HG02798 (cell line): ENCODE data around the gene STK10.
"Not testable (repeated sequence)": the region's sequence is repeated elsewhere in the genome, so short reads cannot be mapped to it uniquely, and the experiment has no call there.

ENCODE experiments used
- ATAC-seq: cut with Tn5 transposase; IDR thresholded peaks from one replicate; pipeline ENCODE4 v1.9.1; 2021; ENCODE audit warnings: mild to moderate bottlenecking; ENCODE audit not compliant: unreplicated experiment, poor library complexity

The STK10 gene

GRCh38 chr5:172167895-172168294 lies 20.1 kb downstream of the STK10 start:
- no peak for ATAC-seq

DNA sequence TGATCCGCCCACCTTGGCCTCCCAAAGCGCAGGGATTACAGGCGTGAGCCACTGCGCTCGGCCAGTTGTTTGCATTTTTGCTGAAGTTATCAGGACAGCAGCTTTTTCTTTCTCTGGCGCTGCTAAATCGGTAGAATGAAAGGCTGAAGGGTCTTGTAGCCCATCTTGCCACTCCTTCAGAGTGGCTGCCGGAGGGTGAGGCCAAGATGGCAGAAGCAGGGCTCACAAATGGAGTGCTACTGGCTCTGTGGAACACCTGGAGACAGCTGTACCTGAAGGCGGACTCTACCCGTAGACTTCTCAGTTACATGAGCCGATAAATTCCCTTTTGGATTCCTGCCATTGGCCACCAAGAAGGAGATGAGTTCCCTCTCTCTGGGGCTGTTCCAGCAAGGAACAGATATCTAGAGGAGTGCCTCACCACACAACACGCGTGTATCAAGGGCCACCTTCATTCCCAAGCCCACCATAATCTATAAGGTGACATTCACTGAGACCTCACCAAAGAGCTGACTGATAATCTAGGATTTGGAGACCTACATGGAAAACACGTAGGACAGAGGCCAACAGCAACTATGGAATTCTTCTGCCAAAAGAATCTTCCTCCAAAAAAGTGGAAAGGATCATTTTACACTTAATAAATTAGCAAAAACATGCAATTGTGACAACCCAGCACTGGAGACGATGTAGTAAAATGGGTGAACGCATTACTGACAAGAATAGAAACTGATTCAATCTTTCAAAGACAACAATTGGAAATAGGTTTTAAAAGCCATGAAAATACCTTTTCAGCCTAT lies 21.8 kb downstream of the STK10 start:
- ATAC-seq: no peak

- ATAC-seq: peak; percentile 65
These were observed 22.6 kb downstream of the STK10 start for GRCh38 chr5:172165465-172165864.

DNA sequence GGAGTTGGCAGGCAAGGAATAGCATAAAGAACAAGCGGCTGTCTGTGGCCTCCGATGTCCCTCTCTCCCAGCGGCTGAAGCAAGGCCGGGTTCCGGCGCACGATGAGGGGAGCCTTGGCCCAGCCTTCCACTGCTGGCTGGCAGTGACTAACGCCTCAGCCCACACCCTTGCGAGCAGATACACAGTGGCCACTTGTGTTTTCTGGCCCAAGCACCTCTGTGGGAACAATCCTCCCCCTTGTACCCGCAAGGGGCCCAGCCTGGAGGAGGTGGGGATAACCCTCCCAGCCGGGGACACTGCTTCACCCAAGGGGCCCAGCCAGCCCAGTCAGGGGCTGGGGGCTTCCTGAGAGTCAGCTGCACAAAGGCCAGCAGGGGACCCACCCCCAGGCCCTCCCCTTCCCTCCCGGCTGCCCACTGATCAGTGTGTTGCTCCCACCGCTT lies 23.2 kb downstream of the STK10 start:
- ATAC-seq: no peak

GRCh38 chr5:172163346-172163745 lies 24.7 kb downstream of the STK10 start:
- ATAC-seq: no peak

- no peak for ATAC-seq
These were observed 25.1 kb downstream of the STK10 start for GRCh38 chr5:172162987-172163343.

- no peak for ATAC-seq
These were observed 25.6 kb downstream of the STK10 start for GRCh38 chr5:172162323-172162986.

GRCh38 chr5:172160506-172160905 lies 27.5 kb downstream of the STK10 start:
- ATAC-seq: no peak

DNA sequence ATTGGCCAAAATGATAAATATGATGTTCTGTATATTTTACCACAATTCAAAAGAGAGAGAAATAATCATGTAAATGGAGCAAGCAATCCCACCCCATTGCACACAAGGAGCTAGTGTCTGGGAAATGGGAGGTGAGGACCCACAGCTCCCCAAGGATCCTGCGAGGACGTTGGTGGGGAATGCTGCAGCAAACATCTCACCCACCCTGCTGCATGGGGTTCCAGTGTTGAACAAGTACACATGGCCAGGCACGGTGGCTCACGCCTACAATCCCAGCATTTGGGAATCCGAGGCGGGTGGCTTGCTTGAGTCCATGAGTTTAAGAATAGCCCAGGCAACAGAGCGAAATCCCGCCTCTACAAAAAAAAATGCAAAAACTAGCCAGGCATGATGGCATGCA lies 29.0 kb downstream of the STK10 start:
- ATAC-seq: no peak

- no peak for ATAC-seq
These were observed 31.5 kb downstream of the STK10 start for GRCh38 chr5:172156541-172156994.

DNA sequence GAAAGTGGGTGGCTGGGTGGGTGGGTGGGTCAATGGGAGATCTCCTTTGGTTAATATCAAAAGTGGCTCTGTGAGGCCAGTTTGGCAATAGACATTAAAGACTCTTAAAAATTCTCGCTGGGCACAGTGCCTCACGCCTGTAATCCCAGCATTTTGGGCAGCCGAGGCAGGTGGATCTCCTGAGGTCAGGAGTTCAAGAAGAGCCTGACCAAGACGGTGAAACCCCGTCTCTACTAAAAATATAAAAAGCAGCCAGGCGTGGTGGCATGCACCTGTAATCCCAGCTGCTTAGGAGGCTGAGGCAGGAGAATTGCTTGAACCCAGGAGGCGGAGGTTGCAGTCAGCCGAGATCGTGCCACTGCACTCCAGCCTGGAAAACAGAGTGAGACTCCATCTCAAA lies 32.9 kb downstream of the STK10 start:
- ATAC-seq: not testable (repeated sequence)

DNA sequence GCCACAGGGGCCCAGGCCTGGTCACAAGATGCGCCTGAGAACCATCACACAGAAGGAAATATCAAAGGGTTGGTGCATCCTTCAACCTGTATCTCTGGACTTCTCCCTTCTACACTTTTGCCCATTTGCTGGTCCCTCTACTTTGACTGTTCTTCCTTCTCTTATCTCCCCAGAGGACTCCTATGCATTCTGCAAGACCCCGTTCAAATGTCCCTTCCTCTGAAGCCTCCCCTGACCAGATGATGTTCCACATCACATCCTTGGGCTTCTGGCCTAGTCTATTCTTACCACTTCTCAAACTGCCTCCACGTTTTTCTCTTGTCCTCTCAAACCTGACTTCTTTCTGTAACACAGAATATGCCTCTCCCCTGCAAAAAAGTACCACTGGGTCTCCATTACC lies 34.3 kb downstream of the STK10 start:
- ATAC-seq: no peak

- ATAC-seq: no peak
These were observed 36.3 kb downstream of the STK10 start for GRCh38 chr5:172151661-172152210.

GRCh38 chr5:172150514-172151425 lies 37.3 kb downstream of the STK10 start:
- peak; percentile 63 for ATAC-seq

DNA sequence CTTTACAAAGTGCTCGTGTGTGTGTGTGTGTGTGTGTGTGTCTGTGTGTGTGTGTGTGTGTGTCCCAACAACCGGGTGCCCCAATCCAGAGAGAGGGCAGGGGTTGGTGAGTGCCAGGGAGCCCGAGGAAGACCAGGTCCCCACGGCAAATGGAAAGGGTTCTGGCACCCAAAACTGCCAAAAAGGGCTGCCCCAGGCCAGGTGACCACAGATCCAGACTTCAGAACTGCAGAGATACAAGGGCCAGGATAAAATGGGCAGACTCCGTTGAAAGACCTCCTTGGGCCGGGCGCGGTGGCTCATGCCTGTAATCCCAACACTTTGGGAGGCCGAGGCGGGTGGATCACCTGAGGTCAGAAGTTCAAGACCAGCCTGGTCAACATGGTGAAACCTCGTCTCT lies 38.5 kb downstream of the STK10 start:
- not testable (repeated sequence) for ATAC-seq

DNA sequence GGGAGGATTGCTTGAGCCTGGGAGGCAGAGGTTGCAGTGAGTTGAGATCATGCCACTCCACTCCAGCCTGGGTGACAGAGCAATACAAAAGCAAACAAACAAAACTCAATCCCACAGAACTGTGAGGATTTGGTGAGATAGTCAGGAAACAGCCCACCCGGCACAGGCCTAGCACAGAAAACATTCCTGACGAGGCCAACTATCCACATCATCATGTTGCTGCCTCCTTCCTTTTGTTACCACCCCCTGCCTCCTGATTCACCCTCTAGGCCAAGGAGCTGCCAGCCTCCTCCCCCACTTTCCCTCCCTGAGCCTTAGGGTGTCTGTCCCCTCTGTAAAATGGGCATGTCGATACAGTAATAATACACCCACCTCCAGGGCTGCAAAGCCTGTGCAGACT lies 39.0 kb downstream of the STK10 start:
- ATAC-seq: no peak

DNA sequence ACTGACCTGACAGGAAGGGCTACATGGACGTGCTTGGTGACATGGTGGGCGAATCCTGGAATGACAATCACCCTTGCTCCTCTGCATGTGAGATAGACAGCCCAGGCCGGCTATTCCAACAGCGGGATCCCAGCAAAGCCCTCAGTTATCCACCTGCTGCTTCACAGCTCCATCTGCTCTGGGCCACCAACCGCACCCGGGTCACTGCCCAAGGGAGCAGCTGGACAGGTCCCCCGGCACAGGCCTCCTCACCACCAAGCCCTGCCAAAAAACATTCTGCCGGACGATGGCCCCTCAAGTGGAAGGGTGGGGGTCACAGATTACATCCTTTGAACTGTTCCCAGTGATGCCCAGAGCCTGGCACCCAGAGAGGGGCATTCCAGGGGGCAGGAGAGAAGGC lies 39.6 kb downstream of the STK10 start:
- no peak for ATAC-seq

DNA sequence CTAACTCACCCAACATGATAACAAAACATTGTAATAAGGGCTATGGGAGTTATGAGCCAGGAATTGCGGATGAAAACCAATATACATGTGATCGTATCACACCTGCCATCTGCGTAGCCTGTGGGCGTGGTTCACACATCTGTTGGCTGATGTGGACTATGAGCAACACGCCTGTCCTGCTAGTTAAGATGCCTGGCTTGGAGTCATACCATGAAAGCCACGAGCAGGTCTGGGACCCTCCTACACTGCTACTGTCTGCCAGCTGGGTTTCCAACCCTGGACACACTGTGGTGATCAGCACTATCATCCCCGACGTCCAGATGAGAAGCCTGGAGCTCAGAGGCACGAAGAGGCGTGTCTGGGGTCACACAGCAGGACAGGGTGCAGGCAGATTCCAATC lies 40.2 kb downstream of the STK10 start:
- ATAC-seq: no peak

- no peak for ATAC-seq
These were observed 41.3 kb downstream of the STK10 start for GRCh38 chr5:172146748-172147092.

- no peak for ATAC-seq
These were observed 41.9 kb downstream of the STK10 start for GRCh38 chr5:172145870-172146747.
